ENCODE measurements around the gene PRKAG2. TPM values are rescaled to one million over a fixed set of nuclear protein-coding genes. Genes with fewer than 3 reads are reported as not detected.

Gene PRKAG2
- total and polyA plus RNA-seq, 2 of the 8 experiments (the other 6 are each of a cell fraction or from before 2014, with no cell fraction given) = 7.5 to 18.1 TPM

GRCh38 chr7:151820491-151821105 lies 56.3 kb downstream of the PRKAG2 start:
- Histone ChIP-seq H3K27me3 (replicated peaks in 1 of 4; ENCODE audit: control insufficient read depth in 3 of 4, extremely low read depth in 1 of 4, insufficient read depth in 3 of 4, low read length in 3 of 4) (peaks cover 0 to 7% (median 0%) of the 10 kb centered on the region in 4 experiments; a peak in 2 of 7 replicates), H2BK12ac (ENCODE audit: low read depth, low read length) (no peak overlapping the region), H2BK5ac (ENCODE audit: low read depth, low read length) (no peak overlapping the region), H4K91ac (replicated peaks; ENCODE audit: insufficient read length, low read length) (no peak overlapping the region), H4K5ac (ENCODE audit: insufficient read length, low read depth, low read length) (no peak overlapping the region), H4K20me1 (replicated peaks in 1 of 2; ENCODE audit: control insufficient read depth in 1 of 2, insufficient read depth in 2 of 2, low read length in 2 of 2) (no peaks in the 10 kb centered on the region), H2AFZ (ENCODE audit: low read length) (no peak overlapping the region), H3K23me2 (ENCODE audit: low read depth, low read length) (peaks cover 2% of the 10 kb centered on the region; the same call in 1 of the 2 replicates), H2BK120ac (replicated peaks; ENCODE audit: low read depth, low read length) (no peak overlapping the region), H3K4me3 (ENCODE audit: extremely low read depth in 1 of 4, insufficient read depth in 2 of 4, low read depth in 3 of 4, low read length in 4 of 4) (no peak overlapping the region), H3K9me3 (ENCODE audit: insufficient read depth in 2 of 2, low read depth in 1 of 2, low read length in 1 of 2) (no peaks in the 10 kb centered on the region), H3K27ac (ENCODE audit: low read depth, low read length) (no peak overlapping the region), H3K4me1 (replicated peaks in 1 of 4; ENCODE audit: control insufficient read depth in 3 of 4, insufficient read depth in 4 of 4, low read length in 3 of 4) (peaks cover 0 to 3% (median 2%) of the 10 kb centered on the region in 4 experiments; a peak in 4 of 7 replicates), H3K4ac (replicated peaks; ENCODE audit: insufficient read length, low read depth, low read length) (no peak overlapping the region), H3K56ac (replicated peaks; ENCODE audit: insufficient read length, low read depth, low read length) (no peak overlapping the region), H2BK20ac (ENCODE audit: low read length) (no peak overlapping the region), H3K36me3 (ENCODE audit: control insufficient read depth in 2 of 4, insufficient read depth in 4 of 4, low read length in 3 of 4) (no peaks in the 10 kb centered on the region), H3K9ac (replicated peaks in 1 of 4; ENCODE audit: extremely low read depth in 1 of 4, low read depth in 3 of 4, low read length in 3 of 4) (no peak overlapping the region), H3K14ac (ENCODE audit: insufficient read length) (no peak overlapping the region), H3K4me2 (ENCODE audit: insufficient read depth in 1 of 2, low read depth in 2 of 2, low read length in 2 of 2) (no peak overlapping the region), H4K8ac (ENCODE audit: extremely low read depth, insufficient read depth, low read length) (no peak overlapping the region; the same call in 1 of the 2 replicates), H3K79me2 (ENCODE audit: control insufficient read depth in 1 of 2, insufficient read depth in 2 of 2, low read length in 2 of 2) (no peaks in the 10 kb centered on the region), H3K79me1 (ENCODE audit: low read depth, low read length) (no peaks in the 10 kb centered on the region), H3K18ac (ENCODE audit: extremely low read depth, low read length) (no peak overlapping the region), H3K23ac (ENCODE audit: insufficient read length) (no peak overlapping the region), H2BK15ac (ENCODE audit: low read length) (no peak overlapping the region), H2AK5ac (ENCODE audit: low read depth, low read length) (no peak overlapping the region)
- no peak for DNase-seq (ENCODE audit: low read depth in 1 of 2, low spot score in 2 of 2)
- FAIRE-seq = no peak
- ChIA-PET POLR2A (ENCODE audit: partially characterized antibody) (interaction anchor here (0.5 kb wide), 1 partner anchor 36 kb away, joined by 3 read pairs; no protein-coding TSS in a partner anchor), CTCF (ENCODE audit: partially characterized antibody) (interaction anchor here (0.6 to 1.4 kb wide), 4 partner anchors 23 to 438 kb away, joined by 3 to 5 read pairs (median 4); no protein-coding TSS in a partner anchor)
- WGBS, 2 experiments (ENCODE audit: extremely low coverage in 1 of 2, insufficient coverage in 1 of 2, insufficient read length in 1 of 2, insufficient replicate concordance in 2 of 2, low coverage in 1 of 2, low lambda C conversion rate in 2 of 2, missing lambda C conversion rate in 1 of 2) = 71% methylated on average over 11 of the region's 19 CpGs; no CpG with 5 or more reads in 1 of the 2 experiments
- no peak for TF ChIP-seq TBP (IDR thresholded peaks at IDR 0.05; ENCODE audit: low read depth, low read length)
- TF ChIP-seq KDM5A (IDR thresholded peaks at IDR 0.05; ENCODE audit: low read length) = no peak
- TF ChIP-seq HDAC6 (IDR thresholded peaks at IDR 0.05; ENCODE audit: low read depth, low read length) = no peak
- no peak for TF ChIP-seq KDM4A (IDR thresholded peaks at IDR 0.05; ENCODE audit: low read depth, low read length, severe bottlenecking)

All from H1 (cell line).